ENCODE data around the gene CA12.

DNA sequence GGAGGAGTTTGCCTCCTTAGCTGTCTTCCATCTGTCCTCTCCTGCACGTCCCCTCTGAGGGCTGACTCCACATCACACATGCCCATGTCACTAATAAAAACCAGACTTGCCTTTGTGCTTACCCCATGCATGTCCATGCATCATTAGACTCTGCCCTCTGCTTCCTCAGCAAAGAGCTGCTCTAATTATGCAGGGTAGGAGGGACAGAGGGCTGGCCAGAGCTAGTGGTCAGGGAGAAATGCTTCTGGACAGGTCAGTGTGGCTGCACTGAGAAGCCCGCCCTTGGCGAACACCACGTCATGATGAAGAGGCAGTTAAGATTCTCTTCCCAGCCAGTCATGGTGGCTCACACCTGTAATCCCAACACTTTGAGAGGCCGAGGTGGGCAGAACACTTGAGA is 8.9 kb downstream of the CA12 start:
- TF ChIP-seq POLR2AphosphoS5 (IDR thresholded peaks at IDR 0.05; ENCODE audit: borderline replicate concordance, low read depth, low read length) (no peak), EZH2 (IDR thresholded peaks at IDR 0.05) (no peak), FOXP2 (optimal IDR thresholded peaks at IDR 0.05; ENCODE audit: control extremely low read depth, extremely low read length, insufficient read depth) (no peak)
